Glutamatergic neuron (in vitro differentiated cells): ENCODE results near the gene NACA. TPM values are rescaled to one million over a fixed set of nuclear protein-coding genes. Genes with fewer than 3 reads are reported as not detected.

Source experiments
- DNase-seq: peaks from one replicate; pipeline ENCODE4 v3.0.0; 2022
- H3K27ac Mint-ChIP-seq: one replicate; pipeline ENCODE4 v1.8.0; 2020; ENCODE audit warnings: mild to moderate bottlenecking, mixed read lengths, inconsistent platforms; ENCODE audit not compliant: unreplicated experiment
- H3K27me3 Mint-ChIP-seq: one replicate; pipeline ENCODE4 v1.8.0; 2020; ENCODE audit warnings: mild to moderate bottlenecking, moderate library complexity, mixed read lengths, inconsistent platforms; ENCODE audit not compliant: unreplicated experiment
- H3K36me3 Mint-ChIP-seq: one replicate; pipeline ENCODE4 v1.8.0; 2020; ENCODE audit warnings: mild to moderate bottlenecking, mixed read lengths, inconsistent platforms; ENCODE audit not compliant: unreplicated experiment
- H3K4me1 Mint-ChIP-seq: one replicate; pipeline ENCODE4 v1.8.0; 2020; ENCODE audit warnings: mild to moderate bottlenecking, low read depth, mixed read lengths, inconsistent platforms; ENCODE audit not compliant: unreplicated experiment
- H3K4me3 Mint-ChIP-seq: one replicate; pipeline ENCODE4 v1.8.0; 2020; ENCODE audit warnings: mild to moderate bottlenecking, mixed read lengths, inconsistent platforms; ENCODE audit not compliant: unreplicated experiment
- H3K9me3 Mint-ChIP-seq: one replicate; pipeline ENCODE4 v1.8.0; 2020; ENCODE audit warnings: mild to moderate bottlenecking, moderate library complexity, mixed read lengths, inconsistent platforms; ENCODE audit not compliant: unreplicated experiment
- long read RNA-seq: library from polyadenylated mRNA; unstranded; transcript quantifications from one replicate; pipeline ENCODE4 v2.0.0, GENCODE V29; 2020; ENCODE audit not compliant: unreplicated experiment
- total RNA-seq: library from RNA; stranded (reverse); fragmentation: NEBNext Ultra II Directional; extraction: Animal tissue kit (Norgen Biotek cat#: 25700); gene quantifications from one replicate; pipeline ENCODE4 v1.2.1, GENCODE V29; 2021; ENCODE audit not compliant: unreplicated experiment
- TF ChIP-seq, protein P1 (sequence below): fragments of 200-600 bp; sonication (generic); IDR thresholded peaks from one replicate; pipeline ENCODE4 v1.5.0; 2021; ENCODE audit not compliant: partially characterized antibody, unreplicated experiment

The NACA gene
- 589 TPM for total RNA-seq
- long read RNA-seq, transcript NACA-204 (8 exons, 802 nt) = minor isoform, 42 of 832 reads
- long read RNA-seq, transcript NACA-201 (8 exons, 2,690 nt) = major isoform, 667 of 832 reads
- long read RNA-seq, transcript NACA-202 (8 exons, 1,059 nt) = minor isoform, 38 of 832 reads
- long read RNA-seq, partial matches to known transcripts = 69 of 832 reads
- long read RNA-seq, other reads (novel, unspliced or antisense) = 16 of 832 reads

DNA sequence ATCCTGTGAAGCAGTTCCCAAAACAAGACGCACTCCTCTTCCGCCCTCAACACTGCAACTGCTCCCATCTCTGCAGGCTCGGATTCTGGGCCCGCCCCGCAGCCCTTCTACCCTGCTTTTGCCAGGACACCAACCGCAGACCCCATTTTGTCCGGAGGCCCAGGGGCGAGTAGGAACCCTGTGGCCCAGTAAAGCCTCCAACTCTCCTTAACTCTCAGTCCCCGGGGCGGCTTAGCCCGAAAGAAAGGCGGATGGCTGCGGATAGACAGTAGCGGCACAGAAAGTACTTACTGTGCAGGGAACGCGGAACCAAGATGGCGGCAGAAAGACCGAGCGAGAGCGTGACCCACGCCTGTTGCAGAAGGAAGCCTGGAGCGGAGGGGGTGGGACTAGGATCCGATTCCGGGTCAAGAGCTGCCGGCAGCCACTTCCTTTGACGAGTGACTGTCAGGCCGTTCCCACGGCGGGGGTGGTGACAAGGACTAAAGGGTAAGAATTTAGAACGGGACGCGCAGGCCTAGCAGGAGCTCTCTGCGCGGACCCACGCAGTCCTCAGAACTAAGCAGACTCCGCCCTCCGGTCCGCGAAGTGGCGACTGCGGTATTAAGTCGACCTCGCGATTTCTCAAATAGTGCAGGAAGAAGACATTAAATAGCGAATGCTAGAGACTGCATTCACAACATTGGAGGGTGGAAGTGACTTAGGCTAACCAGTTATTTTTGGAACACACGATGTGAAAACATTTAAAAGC lies at the start of gene NACA:
NACA (minus strand) TSS at position 328 of the 751 bp plus-strand sequence. CDS start 778 bp downstream, outside the sequence.
- Mint-ChIP-seq H3K4me3 (peak within 1 kb of the TSS; percentile 98), H3K27ac (peak within 1 kb of the TSS; percentile 98), H3K9me3 (peaks cover 10% of the 10 kb centered on the region), H3K36me3 (peaks cover 4% of the 10 kb centered on the region), H3K27me3 (peaks cover 5% of the 10 kb centered on the region), H3K4me1 (peaks cover 31% of the 10 kb centered on the region)
- TF ChIP-seq, protein P1, sequence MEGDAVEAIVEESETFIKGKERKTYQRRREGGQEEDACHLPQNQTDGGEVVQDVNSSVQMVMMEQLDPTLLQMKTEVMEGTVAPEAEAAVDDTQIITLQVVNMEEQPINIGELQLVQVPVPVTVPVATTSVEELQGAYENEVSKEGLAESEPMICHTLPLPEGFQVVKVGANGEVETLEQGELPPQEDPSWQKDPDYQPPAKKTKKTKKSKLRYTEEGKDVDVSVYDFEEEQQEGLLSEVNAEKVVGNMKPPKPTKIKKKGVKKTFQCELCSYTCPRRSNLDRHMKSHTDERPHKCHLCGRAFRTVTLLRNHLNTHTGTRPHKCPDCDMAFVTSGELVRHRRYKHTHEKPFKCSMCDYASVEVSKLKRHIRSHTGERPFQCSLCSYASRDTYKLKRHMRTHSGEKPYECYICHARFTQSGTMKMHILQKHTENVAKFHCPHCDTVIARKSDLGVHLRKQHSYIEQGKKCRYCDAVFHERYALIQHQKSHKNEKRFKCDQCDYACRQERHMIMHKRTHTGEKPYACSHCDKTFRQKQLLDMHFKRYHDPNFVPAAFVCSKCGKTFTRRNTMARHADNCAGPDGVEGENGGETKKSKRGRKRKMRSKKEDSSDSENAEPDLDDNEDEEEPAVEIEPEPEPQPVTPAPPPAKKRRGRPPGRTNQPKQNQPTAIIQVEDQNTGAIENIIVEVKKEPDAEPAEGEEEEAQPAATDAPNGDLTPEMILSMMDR = no peak
- DNase-seq = peak; percentile 95

DNA sequence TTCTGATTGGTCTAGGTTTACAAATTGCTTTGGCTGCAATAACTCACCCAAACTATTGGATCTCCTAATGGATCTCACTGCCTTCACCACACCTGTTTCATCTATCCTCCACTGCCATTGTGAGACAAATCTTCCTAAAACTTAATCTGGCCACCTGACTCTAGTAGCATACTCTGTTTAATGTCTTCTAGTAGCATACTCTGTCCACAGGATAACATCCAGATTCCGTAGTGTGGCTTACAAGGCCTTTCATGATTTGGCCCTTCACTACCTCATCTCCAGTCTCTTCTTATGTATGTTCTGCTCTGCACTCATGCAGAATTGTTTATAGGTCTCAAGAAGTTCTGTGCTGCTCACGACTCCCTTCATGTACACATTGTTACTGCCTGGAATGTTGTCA lies 48.0 kb upstream of the NACA start:
- no peak for DNase-seq
- Mint-ChIP-seq H3K36me3 (peaks cover 4% of the 10 kb centered on the region), H3K27ac (no peak overlapping the region), H3K4me3 (no peak overlapping the region), H3K27me3 (no peaks in the 10 kb centered on the region), H3K4me1 (peaks cover 3% of the 10 kb centered on the region), H3K9me3 (peaks cover 2% of the 10 kb centered on the region)
- TF ChIP-seq, protein P1 = no peak

DNA sequence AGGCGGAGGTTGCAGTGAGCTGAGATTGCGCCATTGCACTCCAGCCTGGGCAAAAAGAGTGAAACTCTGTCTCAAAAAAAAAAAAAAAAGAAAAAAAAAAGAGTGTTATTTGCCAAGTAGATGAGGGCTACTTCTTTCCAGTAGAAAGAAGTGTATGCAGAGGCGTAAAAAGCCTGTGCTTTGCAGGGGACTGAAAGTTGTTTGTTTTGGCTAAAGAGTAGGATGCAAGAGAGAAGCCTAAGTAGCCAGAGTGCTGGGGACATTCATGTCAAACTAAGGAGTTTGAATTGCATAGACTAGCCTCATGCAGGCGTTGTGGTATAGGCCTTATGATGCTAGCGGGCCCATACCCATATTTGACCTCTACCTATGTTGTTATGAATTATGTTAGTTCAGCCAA lies 47.5 kb upstream of the NACA start:
- Mint-ChIP-seq H3K9me3 (peaks cover 2% of the 10 kb centered on the region), H3K36me3 (no peaks in the 10 kb centered on the region), H3K27me3 (no peaks in the 10 kb centered on the region), H3K4me3 (no peak overlapping the region), H3K4me1 (peaks cover 3% of the 10 kb centered on the region), H3K27ac (no peak overlapping the region)
- TF ChIP-seq, protein P1 = no peak
- no peak for DNase-seq

DNA sequence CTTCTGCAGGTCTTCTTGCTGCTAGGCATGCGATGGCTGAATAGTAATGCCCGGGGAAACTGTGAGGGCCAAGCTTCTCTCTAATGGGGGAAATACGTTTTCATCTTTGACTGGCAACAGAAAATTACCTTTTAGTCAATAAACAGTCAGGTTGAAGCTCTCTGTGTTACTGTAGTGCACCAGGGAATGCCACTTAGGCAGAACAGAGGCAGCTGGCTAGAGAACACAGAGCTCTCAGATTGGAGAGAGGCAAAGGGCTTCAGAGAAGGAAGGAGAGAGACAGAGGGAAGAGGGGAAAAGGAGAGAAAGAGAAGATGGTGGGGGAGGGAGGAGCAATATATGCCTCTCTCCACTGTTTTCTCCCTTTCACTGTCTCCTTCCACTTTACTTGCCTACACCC lies 44.8 kb upstream of the NACA start:
- no peak for DNase-seq
- Mint-ChIP-seq H3K9me3 (peaks cover 2% of the 10 kb centered on the region), H3K27ac (peak overlapping the region; percentile 74)

More for the DNA sequence above, 44.8 kb upstream of the NACA start:
- Mint-ChIP-seq H3K27me3 (peaks cover 2% of the 10 kb centered on the region), H3K36me3 (no peaks in the 10 kb centered on the region), H3K4me1 (peaks cover 3% of the 10 kb centered on the region), H3K4me3 (no peak overlapping the region)
- TF ChIP-seq, protein P1 = no peak
